ENCODE data around the gene HTR4. TPM values are rescaled to one million over a fixed set of nuclear protein-coding genes. Genes with fewer than 3 reads are reported as not detected.
"Not testable (repeated sequence)": the region's sequence is repeated elsewhere in the genome, so short reads cannot be mapped to it uniquely, and the experiment has no call there.

Gene HTR4
- total RNA-seq, 6 donors from 2014 or later = 0.09 TPM; not detected in 5

DNA sequence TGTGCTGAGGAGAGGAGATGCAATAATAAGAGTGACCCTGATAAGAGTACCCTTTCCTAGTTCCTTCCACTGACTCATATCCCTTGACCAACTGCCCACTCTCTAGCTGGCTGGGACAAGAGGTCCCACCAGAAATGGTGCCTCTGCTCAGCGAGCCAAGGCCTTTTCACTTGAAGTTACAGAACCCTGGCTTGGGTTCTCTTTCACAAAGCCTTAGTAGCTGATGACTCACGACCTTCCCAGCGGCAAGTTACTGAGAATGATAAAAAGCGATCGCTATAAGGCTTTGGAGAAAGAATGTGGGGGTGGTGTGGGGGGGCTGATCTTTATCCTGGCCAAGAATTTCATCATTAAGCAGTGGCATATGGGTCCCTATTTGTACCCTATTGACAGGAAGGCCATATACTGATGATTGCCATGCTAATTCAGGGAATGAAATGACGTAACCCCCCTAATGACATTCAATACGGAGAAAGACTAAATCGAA lies 180.3 kb downstream of the HTR4 start:
- Histone ChIP-seq H3K4me1 (peaks cover 0 to 5% (median 0%) of the 10 kb centered on the region in 4 donors), H3K36me3 (no peaks in the 10 kb centered on the region), H3K9me3 (no peaks in the 10 kb centered on the region), H3K4me3 (no peak overlapping the region), H3K27me3 (no peaks in the 10 kb centered on the region), H3K27ac (no peak overlapping the region)
- TF ChIP-seq POLR2AphosphoS5 (IDR thresholded peaks at IDR 0.05) (no peak), POLR2A (IDR thresholded peaks at IDR 0.05) (no peak), EP300 (IDR thresholded peaks at IDR 0.05) (no peak)
- TF ChIP-seq, protein P1, sequence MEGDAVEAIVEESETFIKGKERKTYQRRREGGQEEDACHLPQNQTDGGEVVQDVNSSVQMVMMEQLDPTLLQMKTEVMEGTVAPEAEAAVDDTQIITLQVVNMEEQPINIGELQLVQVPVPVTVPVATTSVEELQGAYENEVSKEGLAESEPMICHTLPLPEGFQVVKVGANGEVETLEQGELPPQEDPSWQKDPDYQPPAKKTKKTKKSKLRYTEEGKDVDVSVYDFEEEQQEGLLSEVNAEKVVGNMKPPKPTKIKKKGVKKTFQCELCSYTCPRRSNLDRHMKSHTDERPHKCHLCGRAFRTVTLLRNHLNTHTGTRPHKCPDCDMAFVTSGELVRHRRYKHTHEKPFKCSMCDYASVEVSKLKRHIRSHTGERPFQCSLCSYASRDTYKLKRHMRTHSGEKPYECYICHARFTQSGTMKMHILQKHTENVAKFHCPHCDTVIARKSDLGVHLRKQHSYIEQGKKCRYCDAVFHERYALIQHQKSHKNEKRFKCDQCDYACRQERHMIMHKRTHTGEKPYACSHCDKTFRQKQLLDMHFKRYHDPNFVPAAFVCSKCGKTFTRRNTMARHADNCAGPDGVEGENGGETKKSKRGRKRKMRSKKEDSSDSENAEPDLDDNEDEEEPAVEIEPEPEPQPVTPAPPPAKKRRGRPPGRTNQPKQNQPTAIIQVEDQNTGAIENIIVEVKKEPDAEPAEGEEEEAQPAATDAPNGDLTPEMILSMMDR (IDR thresholded peaks at IDR 0.05) = no peak
- DNase-seq (no peak), ATAC-seq (ENCODE audit: low FRiP score in 2 of 2) (peak in 1 of 2 donors; percentile 89)
- 93 to 95% methylated on average over 8 of the region's 8 CpGs for WGBS, 2 donors

- no peak for DNase-seq
- H3K27me3 ChIP-seq = no peaks in the 10 kb centered on the region
- ATAC-seq (ENCODE audit: low FRiP score in 2 of 2) = no peak
- no peaks in the 10 kb centered on the region for H3K36me3 ChIP-seq
- H3K9me3 ChIP-seq = no peaks in the 10 kb centered on the region
- H3K4me3 ChIP-seq = no peak overlapping the region
- H3K4me1 ChIP-seq = peaks cover 0 to 5% (median 0%) of the 10 kb centered on the region in 4 donors
- 83 to 90% methylated on average over 2 of the region's 2 CpGs for WGBS, 2 donors
- H3K27ac ChIP-seq = no peak overlapping the region
- TF ChIP-seq EP300 (IDR thresholded peaks at IDR 0.05) (no peak), POLR2AphosphoS5 (IDR thresholded peaks at IDR 0.05) (no peak), POLR2A (IDR thresholded peaks at IDR 0.05) (no peak)
- TF ChIP-seq, protein P1 (IDR thresholded peaks at IDR 0.05) = no peak
Observed at GRCh38 chr5:148471379-148471778, 182.9 kb downstream of the HTR4 start.

DNA sequence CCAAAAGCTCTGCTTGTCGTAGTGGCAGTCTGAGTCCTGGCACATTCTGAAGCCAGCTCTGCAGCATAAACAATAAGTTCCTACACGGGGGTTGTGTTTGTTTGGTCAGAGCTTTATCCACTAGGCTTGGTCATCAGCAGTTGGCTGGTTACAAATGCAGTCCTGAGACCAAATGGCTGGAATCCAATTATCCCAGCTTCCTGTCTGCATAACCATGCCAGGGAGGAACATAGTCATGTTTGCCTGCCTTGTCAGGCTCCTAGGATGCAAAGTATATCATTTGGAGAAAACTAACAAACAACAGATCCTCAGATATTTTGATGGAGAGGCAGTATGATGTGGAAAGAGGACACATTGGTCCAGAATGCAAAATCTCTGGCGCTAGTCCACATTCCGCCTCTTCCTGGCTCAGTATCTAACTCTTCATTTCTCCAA lies 184.8 kb downstream of the HTR4 start:
- DNase-seq (no peak), ATAC-seq (ENCODE audit: low FRiP score in 2 of 2) (peak in 1 of 2 donors; percentile 23)
- WGBS, 2 donors = 41 to 58% methylated on average over 4 of the region's 4 CpGs
- no peaks in the 10 kb centered on the region for H3K27me3 ChIP-seq
- peaks cover 0 to 9% (median 0%) of the 10 kb centered on the region in 4 donors for H3K4me1 ChIP-seq
- H3K27ac ChIP-seq = peak overlapping the region in 2 of 4 donors; percentile 9 to 60
- no peaks in the 10 kb centered on the region for H3K9me3 ChIP-seq
- H3K36me3 ChIP-seq = no peaks in the 10 kb centered on the region
- H3K4me3 ChIP-seq = no peak overlapping the region
- TF ChIP-seq, protein P1 (IDR thresholded peaks at IDR 0.05) = no peak
- TF ChIP-seq EP300 (IDR thresholded peaks at IDR 0.05) (no peak), POLR2AphosphoS5 (IDR thresholded peaks at IDR 0.05) (peak in 1 of 2 donors; percentile 39), POLR2A (IDR thresholded peaks at IDR 0.05) (no peak)

- not testable (repeated sequence) for H3K4me1 ChIP-seq; H3K36me3 ChIP-seq; DNase-seq; H3K27me3 ChIP-seq; ATAC-seq (ENCODE audit: low FRiP score in 2 of 2); H3K4me3 ChIP-seq; H3K9me3 ChIP-seq
- peak overlapping the region in 2 of 4 donors; percentile 14 to 60 for H3K27ac ChIP-seq
- 57 to 66% methylated on average over 5 of the region's 5 CpGs for WGBS, 2 donors
Observed at GRCh38 chr5:148468746-148469145, 185.6 kb downstream of the HTR4 start.

DNA sequence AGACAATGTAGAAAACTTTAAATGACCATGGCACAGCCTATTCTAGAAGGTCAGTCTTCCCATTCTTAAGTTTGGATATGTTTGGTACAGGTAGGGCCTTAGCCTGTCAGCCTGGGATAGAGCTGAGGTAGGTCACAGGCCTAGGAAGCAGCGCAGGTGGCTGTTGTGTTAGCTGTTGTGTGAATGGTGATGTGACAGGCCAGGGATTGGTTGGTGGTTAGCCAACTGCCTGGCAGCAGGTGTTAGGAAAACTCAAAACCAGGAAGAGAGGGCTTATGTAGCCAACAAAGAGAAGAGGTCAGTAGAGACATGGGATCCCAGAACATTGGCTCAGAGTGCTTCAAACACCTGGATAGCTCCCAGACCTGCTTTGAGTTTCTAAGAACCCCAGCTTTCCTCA lies 186.4 kb downstream of the HTR4 start:
- DNase-seq = no peak
- Histone ChIP-seq H3K4me3 (no peak overlapping the region), H3K9me3 (no peaks in the 10 kb centered on the region), H3K4me1 (peaks cover 0 to 9% (median 0%) of the 10 kb centered on the region in 4 donors), H3K27ac (peak overlapping the region in 1 of 4 donors; percentile 56), H3K36me3 (no peaks in the 10 kb centered on the region), H3K27me3 (no peaks in the 10 kb centered on the region)
- TF ChIP-seq, protein P1 (IDR thresholded peaks at IDR 0.05) = no peak
- TF ChIP-seq POLR2AphosphoS5 (IDR thresholded peaks at IDR 0.05) (no peak), POLR2A (IDR thresholded peaks at IDR 0.05) (no peak)
- no peak for ATAC-seq (ENCODE audit: low FRiP score in 2 of 2)
- WGBS, 2 donors = 100% methylated on average over 1 of the region's 1 CpG
